K562 (cell line): ENCODE results near the gene TANK. TPM values are rescaled to one million over a fixed set of nuclear protein-coding genes. Genes with fewer than 3 reads are reported as not detected.

Experiments used
- ARID1B ChIP-seq: fragments of 450-650 bp; IDR thresholded peaks from 2 replicates; pipeline ENCODE4 v1.6.1; 2016; ENCODE audit warnings: antibody characterized with exemption, mild to moderate bottlenecking, inconsistent platforms
- CHD2 ChIP-seq: IDR thresholded peaks from 2 replicates; pipeline ENCODE4 v1.6.1; 2011; ENCODE audit warnings: low read depth, low read length
- CTCFL ChIP-seq: IDR thresholded peaks from 2 replicates; pipeline ENCODE4 v1.6.1; 2011; ENCODE audit warnings: borderline replicate concordance, low read depth, mild to moderate bottlenecking, moderate library complexity, low read length; ENCODE audit not compliant: insufficient read depth, poor library complexity, severe bottlenecking
- ELF2 ChIP-seq: fragments of 250-450 bp; sonication (Bioruptor Pico); IDR thresholded peaks from 2 replicates; pipeline ENCODE4 v1.5.0; 2021; ENCODE audit warnings: mild to moderate bottlenecking
- ETV1 ChIP-seq: fragments of 450-650 bp; conservative IDR thresholded peaks from 2 replicates; pipeline ENCODE4 v1.6.1; 2016; ENCODE audit warnings: missing genetic modification characterization, control low read depth, low read depth, missing compliant biosample characterization
- FOSL1 ChIP-seq: fragments of 200-800 bp; sonication (Bioruptor generic); conservative IDR thresholded peaks from 2 replicates; pipeline ENCODE4 v1.6.1; 2016; ENCODE audit warnings: missing genetic modification characterization, missing compliant biosample characterization
- GTF2B ChIP-seq: IDR thresholded peaks from 2 replicates; pipeline ENCODE4 v1.6.1; 2011; ENCODE audit not compliant: insufficient read length; ENCODE audit errors: extremely low read depth
- NR3C1 ChIP-seq: sonication (generic); formaldehyde crosslinking; IDR thresholded peaks from 2 replicates; pipeline ENCODE4 v1.8.1; 2022; ENCODE audit warnings: missing genetic modification reagents
- POLR2AphosphoS5 ChIP-seq: IDR thresholded peaks from 2 replicates; pipeline ENCODE4 v1.6.1; 2011; ENCODE audit warnings: mild to moderate bottlenecking, low read depth, low read length, moderate library complexity; ENCODE audit not compliant: control insufficient read depth, insufficient read depth
- PREB ChIP-seq: sonication (generic); formaldehyde crosslinking; IDR thresholded peaks from 2 replicates; pipeline ENCODE4 v1.8.1; 2023; ENCODE audit warnings: mild to moderate bottlenecking, missing genetic modification reagents
- PTTG1 ChIP-seq: fragments of 450-650 bp; IDR thresholded peaks from 2 replicates; pipeline ENCODE4 v1.6.1; 2016; ENCODE audit warnings: low read depth, mild to moderate bottlenecking, missing genetic modification characterization, missing compliant biosample characterization
- SRF ChIP-seq, 2 experiments: fragments of 250-450, 450-650 bp in 1 of 2; sonication (Bioruptor Pico) in 1 of 2; sonication (generic) in 1 of 2; formaldehyde crosslinking; IDR thresholded peaks; 2 replicates each; pipeline versions ENCODE4 v1.5.0 to v1.5.1; 2020 to 2022; ENCODE audit warnings: mild to moderate bottlenecking in 1 of 2, missing genetic modification reagents in 1 of 2
- TBL1XR1 ChIP-seq, 2 experiments: IDR thresholded peaks; 2 replicates each; pipeline ENCODE4 v1.6.1; 2012; ENCODE audit warnings: improper control_type of control experiment in 2 of 2, low read length in 2 of 2, mild to moderate bottlenecking in 1 of 2
- THRA ChIP-seq: fragments of 450-650 bp; IDR thresholded peaks from 2 replicates; pipeline ENCODE4 v1.6.1; 2017; ENCODE audit warnings: mild to moderate bottlenecking, moderate library complexity
- TSC22D4 ChIP-seq: fragments of 450-650 bp; IDR thresholded peaks from 2 replicates; pipeline ENCODE4 v1.6.1; 2016; ENCODE audit warnings: missing genetic modification characterization, missing biosample characterization, control low read depth
- U2AF2 ChIP-seq: fragments of 200-400 bp; formaldehyde crosslinking; optimal IDR thresholded peaks from 2 replicates; pipeline ENCODE3; 2017; ENCODE audit warnings: low read depth, mild to moderate bottlenecking, low read length
- ZNF263 ChIP-seq: sonication (generic); formaldehyde crosslinking; IDR thresholded peaks from 2 replicates; pipeline ENCODE4 v1.8.0; 2022; ENCODE audit warnings: mild to moderate bottlenecking, missing genetic modification reagents, borderline replicate concordance
- ZNF707 ChIP-seq: fragments of 250-450 bp; sonication (Bioruptor Pico); conservative IDR thresholded peaks from 2 replicates; pipeline ENCODE4 v1.8.0; 2022; ENCODE audit warnings: inconsistent platforms, mild to moderate bottlenecking, moderate library complexity
- polyA plus RNA-seq, 8 experiments: library from polyadenylated mRNA; depleted of rRNA in 4 of 8; stranded (reverse) in 5 of 8; unstranded in 3 of 8; fragments of >200 nt; fragmentation: Nextera tagmentation in 2 of 8; fragmentation: Illumina TruSeq in 1 of 8; extraction: Ambion mirVana in 2 of 8; extraction: Trizol in 1 of 8; gene quantifications; 2 replicates each; pipeline versions ENCODE4 v1.2.1 to v1.2.3, GENCODE V29; 2011 to 2014; ENCODE audit warnings: inconsistent platforms in 1 of 8, missing spikeins in 1 of 8
- total RNA-seq, 7 experiments: library from RNA; depleted of rRNA in 6 of 7; stranded (reverse); fragments of >200 nt in 6 of 7; fragmentation: Illumina TruSeq in 2 of 7; extraction: Trizol in 2 of 7; gene quantifications; 2 replicates each; pipeline versions ENCODE4 v1.2.1 to v1.2.3, GENCODE V29; 2011 to 2021; ENCODE audit warnings: low replicate concordance in 1 of 7
- TF ChIP-seq, protein P1 (sequence below): IDR thresholded peaks from 2 replicates; pipeline ENCODE4 v1.6.1; 2012; ENCODE audit warnings: low read depth, low read length, improper control_type of control experiment, borderline replicate concordance
- TF ChIP-seq, protein P2 (sequence below): fragments of 450-650 bp; IDR thresholded peaks from 2 replicates; pipeline ENCODE4 v1.6.1; 2016; ENCODE audit warnings: low read depth, mild to moderate bottlenecking, moderate library complexity

TANK gene
- total and polyA plus RNA-seq, 9 of the 15 experiments (the other 6 are each of a cell fraction or from before 2014, with no cell fraction given) = 43.0 to 91.5 (median 54.4) TPM

GRCh38 chr2:161161074-161161706 is 962 bp downstream of the TANK start (continued):
- TF ChIP-seq GTF2B (no peak), ARID1B (peak; percentile 7; the same call in 1 of the 2 replicates), ETV1 (tag) (no peak), ZNF263 (CRISPR knock-in tag) (no peak), NR3C1 (CRISPR knock-in tag) (no peak), ZNF707 (no peak), TBL1XR1 (IDR thresholded peaks at IDR 0.05; ENCODE audit: low read length in 2 of 2) (no peak), ELF2 (CRISPR knock-in tag) (0 out of 2 replicates have a peak, but pooled peaks have one; percentile 28), TSC22D4 (tag) (no peak), FOSL1 (tag) (no peak), POLR2AphosphoS5 (no peak), U2AF2 (no peak), PTTG1 (tag) (no peak), SRF (CRISPR knock-in tag; IDR thresholded peaks at IDR 0.05) (0 out of 4 replicates have a peak, but pooled peaks of 1 of the 2 experiments have one; percentile 29), THRA (no peak), CTCFL (no peak), CHD2 (no peak), PREB (CRISPR knock-in tag) (no peak)
- TF ChIP-seq, protein P1, sequence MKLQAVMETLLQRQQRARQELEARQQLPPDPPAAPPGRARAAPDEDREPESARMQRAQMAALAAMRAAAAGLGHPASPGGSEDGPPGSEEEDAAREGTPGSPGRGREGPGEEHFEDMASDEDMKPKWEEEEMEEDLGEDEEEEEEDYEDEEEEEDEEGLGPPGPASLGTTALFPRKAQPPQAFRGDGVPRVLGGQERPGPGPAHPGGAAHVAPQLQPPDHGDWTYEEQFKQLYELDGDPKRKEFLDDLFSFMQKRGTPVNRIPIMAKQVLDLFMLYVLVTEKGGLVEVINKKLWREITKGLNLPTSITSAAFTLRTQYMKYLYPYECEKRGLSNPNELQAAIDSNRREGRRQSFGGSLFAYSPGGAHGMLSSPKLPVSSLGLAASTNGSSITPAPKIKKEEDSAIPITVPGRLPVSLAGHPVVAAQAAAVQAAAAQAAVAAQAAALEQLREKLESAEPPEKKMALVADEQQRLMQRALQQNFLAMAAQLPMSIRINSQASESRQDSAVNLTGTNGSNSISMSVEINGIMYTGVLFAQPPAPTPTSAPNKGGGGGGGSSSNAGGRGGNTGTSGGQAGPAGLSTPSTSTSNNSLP = no peak
- TF ChIP-seq, protein P2, sequence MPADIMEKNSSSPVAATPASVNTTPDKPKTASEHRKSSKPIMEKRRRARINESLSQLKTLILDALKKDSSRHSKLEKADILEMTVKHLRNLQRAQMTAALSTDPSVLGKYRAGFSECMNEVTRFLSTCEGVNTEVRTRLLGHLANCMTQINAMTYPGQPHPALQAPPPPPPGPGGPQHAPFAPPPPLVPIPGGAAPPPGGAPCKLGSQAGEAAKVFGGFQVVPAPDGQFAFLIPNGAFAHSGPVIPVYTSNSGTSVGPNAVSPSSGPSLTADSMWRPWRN = no peak
